ENCODE measurements around the gene DNAH10.

GRCh38 chr12:123914726-123915333 lies 152.7 kb downstream of the DNAH10 start:
- no peak for TF ChIP-seq CTCF (IDR thresholded peaks at IDR 0.05 in 2 of 3, conservative IDR thresholded peaks at IDR 0.05 in 1 of 3; ENCODE audit: control insufficient read depth in 2 of 3, extremely low read depth in 1 of 3, insufficient read depth in 1 of 3, low read depth in 3 of 3, low read length in 3 of 3)
- no peak for TF ChIP-seq EZH2 (IDR thresholded peaks at IDR 0.05; ENCODE audit: borderline replicate concordance, control insufficient read depth, low read depth, low read length)
- no peak for TF ChIP-seq NFIC (IDR thresholded peaks at IDR 0.05; ENCODE audit: low read depth, low read length)
- TF ChIP-seq CEBPZ (IDR thresholded peaks at IDR 0.05; ENCODE audit: low read depth, low read length), result no peak
- TF ChIP-seq BCLAF1 (IDR thresholded peaks at IDR 0.05), result no peak
- TF ChIP-seq RFX5 (IDR thresholded peaks at IDR 0.05; ENCODE audit: low read depth, low read length), result no peak
- TF ChIP-seq E2F8 (IDR thresholded peaks at IDR 0.05; ENCODE audit: low read depth, partially characterized antibody), result no peak
- no peak for TF ChIP-seq ZBTB33 (IDR thresholded peaks at IDR 0.05)
- no peak for TF ChIP-seq YY1 (IDR thresholded peaks at IDR 0.05; ENCODE audit: low read depth, low read length)
- TF ChIP-seq PBX3 (IDR thresholded peaks at IDR 0.05; ENCODE audit: insufficient replicate concordance, low read depth, low read length), result no peak
- TF ChIP-seq IRF4 (IDR thresholded peaks at IDR 0.05; ENCODE audit: low read depth, low read length), result no peak
